Measurements from ENCODE around the gene ARAP2. TPM values are rescaled to one million over a fixed set of nuclear protein-coding genes. Genes with fewer than 3 reads are reported as not detected.

Gene ARAP2
- total RNA-seq, 1 donor from 2014 or later = 59.1 TPM

GRCh38 chr4:36138220-36138619, 106.1 kb downstream of the ARAP2 start:
- DNase-seq (no peak), ATAC-seq (ENCODE audit: low read depth) (no peak)
- Mint-ChIP-seq H3K36me3 (ENCODE audit: low read depth) (peaks cover 26% of the 10 kb centered on the region), H3K9me3 (no peaks in the 10 kb centered on the region), H3K4me3 (no peak overlapping the region), H3K27me3 (no peaks in the 10 kb centered on the region), H3K4me1 (no peaks in the 10 kb centered on the region), H3K27ac (no peak overlapping the region)
- POLR2A ChIA-PET = no interaction called here
- no peak for TF ChIP-seq CTCF (IDR thresholded peaks at IDR 0.05)
- CTCF ChIA-PET = no interaction called here
- intact Hi-C loops (cut with micrococcal nuclease) = no loop called here

GRCh38 chr4:36137336-36137735, 107.0 kb downstream of the ARAP2 start:
- no peaks in the 10 kb centered on the region for H3K27me3 Mint-ChIP-seq
- intact Hi-C loops (cut with micrococcal nuclease) = no loop called here
- H3K36me3 Mint-ChIP-seq (ENCODE audit: low read depth) = peaks cover 21% of the 10 kb centered on the region
- no peak overlapping the region for H3K4me3 Mint-ChIP-seq
- no peak for ATAC-seq (ENCODE audit: low read depth)
- no peak overlapping the region for H3K27ac Mint-ChIP-seq
- CTCF ChIA-PET = no interaction called here
- no peaks in the 10 kb centered on the region for H3K4me1 Mint-ChIP-seq
- DNase-seq = no peak
- POLR2A ChIA-PET = no interaction called here
- no peaks in the 10 kb centered on the region for H3K9me3 Mint-ChIP-seq
- TF ChIP-seq CTCF (IDR thresholded peaks at IDR 0.05) = no peak

GRCh38 chr4:36133658-36134057, 110.7 kb downstream of the ARAP2 start:
- POLR2A ChIA-PET = no interaction called here
- Mint-ChIP-seq H3K27me3 (no peaks in the 10 kb centered on the region), H3K9me3 (no peaks in the 10 kb centered on the region), H3K36me3 (ENCODE audit: low read depth) (peaks cover 29% of the 10 kb centered on the region), H3K4me1 (no peaks in the 10 kb centered on the region), H3K4me3 (no peak overlapping the region), H3K27ac (no peak overlapping the region)
- intact Hi-C loops (cut with micrococcal nuclease) = no loop called here
- ATAC-seq (ENCODE audit: low read depth) (no peak), DNase-seq (no peak)
- no peak for TF ChIP-seq CTCF (IDR thresholded peaks at IDR 0.05)
- CTCF ChIA-PET = no interaction called here

- intact Hi-C loops (cut with micrococcal nuclease) = no loop called here
- no peak for TF ChIP-seq CTCF (IDR thresholded peaks at IDR 0.05)
- Mint-ChIP-seq H3K4me1 (no peaks in the 10 kb centered on the region), H3K36me3 (ENCODE audit: low read depth) (peaks cover 27% of the 10 kb centered on the region), H3K4me3 (no peak overlapping the region), H3K9me3 (no peaks in the 10 kb centered on the region), H3K27me3 (no peaks in the 10 kb centered on the region), H3K27ac (no peak overlapping the region)
- POLR2A ChIA-PET = no interaction called here
- DNase-seq = no peak
- CTCF ChIA-PET = no interaction called here
- no peak for ATAC-seq (ENCODE audit: low read depth)
Measured at GRCh38 chr4:36133086-36133485, 111.2 kb downstream of the ARAP2 start.

GRCh38 chr4:36130641-36131040, 113.7 kb downstream of the ARAP2 start:
- POLR2A ChIA-PET = no interaction called here
- Mint-ChIP-seq H3K4me3 (no peak overlapping the region), H3K27ac (no peak overlapping the region), H3K9me3 (no peaks in the 10 kb centered on the region), H3K27me3 (no peaks in the 10 kb centered on the region), H3K4me1 (no peaks in the 10 kb centered on the region), H3K36me3 (ENCODE audit: low read depth) (peaks cover 34% of the 10 kb centered on the region)
- no peak for DNase-seq
- CTCF ChIA-PET = no interaction called here
- no peak for TF ChIP-seq CTCF (IDR thresholded peaks at IDR 0.05)
- ATAC-seq (ENCODE audit: low read depth) = no peak
- intact Hi-C loops (cut with micrococcal nuclease) = no loop called here
